Measurements from ENCODE around the gene ALPI.

DNA sequence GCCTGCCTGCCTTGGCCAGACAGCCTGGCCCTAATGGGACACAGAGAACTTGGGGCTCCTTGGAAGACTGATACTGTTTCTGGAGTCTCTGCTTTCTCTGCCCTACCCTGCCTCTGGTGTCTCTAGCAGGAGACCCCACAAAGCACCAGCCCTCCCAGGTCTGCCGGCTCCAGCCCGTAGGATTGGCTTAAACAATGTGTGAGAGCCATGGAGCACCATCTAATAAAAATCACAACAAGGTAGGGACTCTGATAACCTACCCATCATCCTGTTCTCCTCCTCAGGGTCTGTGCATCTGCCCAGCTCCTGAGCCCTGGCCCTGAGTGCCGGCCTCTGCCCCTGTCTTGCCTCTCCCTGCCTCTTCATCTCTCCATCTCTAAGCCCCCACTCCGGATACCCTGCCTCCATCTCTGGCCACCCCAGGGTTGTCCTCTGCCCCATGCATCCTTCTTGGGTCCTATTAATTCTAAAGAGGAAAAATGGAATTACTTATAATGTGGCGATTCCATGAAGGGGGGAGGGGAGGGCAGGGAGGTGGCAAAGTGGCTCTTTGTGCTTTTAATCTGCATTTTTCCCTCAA is 32.9 kb downstream of the ALPI start:
- TF ChIP-seq, protein P1, sequence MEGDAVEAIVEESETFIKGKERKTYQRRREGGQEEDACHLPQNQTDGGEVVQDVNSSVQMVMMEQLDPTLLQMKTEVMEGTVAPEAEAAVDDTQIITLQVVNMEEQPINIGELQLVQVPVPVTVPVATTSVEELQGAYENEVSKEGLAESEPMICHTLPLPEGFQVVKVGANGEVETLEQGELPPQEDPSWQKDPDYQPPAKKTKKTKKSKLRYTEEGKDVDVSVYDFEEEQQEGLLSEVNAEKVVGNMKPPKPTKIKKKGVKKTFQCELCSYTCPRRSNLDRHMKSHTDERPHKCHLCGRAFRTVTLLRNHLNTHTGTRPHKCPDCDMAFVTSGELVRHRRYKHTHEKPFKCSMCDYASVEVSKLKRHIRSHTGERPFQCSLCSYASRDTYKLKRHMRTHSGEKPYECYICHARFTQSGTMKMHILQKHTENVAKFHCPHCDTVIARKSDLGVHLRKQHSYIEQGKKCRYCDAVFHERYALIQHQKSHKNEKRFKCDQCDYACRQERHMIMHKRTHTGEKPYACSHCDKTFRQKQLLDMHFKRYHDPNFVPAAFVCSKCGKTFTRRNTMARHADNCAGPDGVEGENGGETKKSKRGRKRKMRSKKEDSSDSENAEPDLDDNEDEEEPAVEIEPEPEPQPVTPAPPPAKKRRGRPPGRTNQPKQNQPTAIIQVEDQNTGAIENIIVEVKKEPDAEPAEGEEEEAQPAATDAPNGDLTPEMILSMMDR (IDR thresholded peaks at IDR 0.05; ENCODE audit: low read depth, low read length) = no peak
- TF ChIP-seq POLR2A (IDR thresholded peaks at IDR 0.05; ENCODE audit: extremely low read depth, insufficient read length) = no peak

Measured in NB4 (cell line).